ENCODE results near the gene TPPP. TPM values are rescaled to one million over a fixed set of nuclear protein-coding genes. Genes with fewer than 3 reads are reported as not detected.
A peak's percentile ranks its signal among the peaks of the same experiment; 100 is the strongest.
"Not testable (repeated sequence)": the region's sequence is repeated elsewhere in the genome, so short reads cannot be mapped to it uniquely, and the experiment has no call there.

TPPP gene
- total and polyA plus RNA-seq, 5 donors = 12.2 to 30.1 (median 18.7) TPM

GRCh38 chr5:716740-717139, 23.6 kb upstream of the TPPP start:
- H3K27ac ChIP-seq (ENCODE audit: low read length); H3K27me3 ChIP-seq (ENCODE audit: control insufficient read depth, insufficient read depth); DNase-seq; H3K4me3 ChIP-seq (ENCODE audit: low read length); H3K4me1 ChIP-seq (ENCODE audit: control insufficient read depth, insufficient read depth, low read length); intact Hi-C loops (cut with DNase I); H3K9me3 ChIP-seq (ENCODE audit: control insufficient read depth, low read length): not testable (repeated sequence)
- peak; percentile 38 to 50 for ATAC-seq
- WGBS = 58% methylated on average over 4 of the region's 4 CpGs

- H3K9me3 ChIP-seq (ENCODE audit: control insufficient read depth, low read length); DNase-seq; H3K27me3 ChIP-seq (ENCODE audit: control insufficient read depth, insufficient read depth); H3K4me3 ChIP-seq (ENCODE audit: low read length); H3K4me1 ChIP-seq (ENCODE audit: control insufficient read depth, insufficient read depth, low read length); H3K27ac ChIP-seq (ENCODE audit: low read length); intact Hi-C loops (cut with DNase I): not testable (repeated sequence)
- WGBS = 91% methylated on average over 4 of the region's 4 CpGs
- peak in 1 of 2 donors; percentile 25 for ATAC-seq
Observed at GRCh38 chr5:715636-716035, 22.5 kb upstream of the TPPP start.

- not testable (repeated sequence) for DNase-seq; H3K4me1 ChIP-seq (ENCODE audit: control insufficient read depth, insufficient read depth, low read length); H3K27me3 ChIP-seq (ENCODE audit: control insufficient read depth, insufficient read depth); ATAC-seq; H3K27ac ChIP-seq (ENCODE audit: low read length); H3K4me3 ChIP-seq (ENCODE audit: low read length); H3K9me3 ChIP-seq (ENCODE audit: control insufficient read depth, low read length)
- intact Hi-C loops (cut with DNase I) = loop anchor here in 1 of 4 donors (5.0 kb wide), 1 partner anchor 83 kb away; no protein-coding TSS in a partner anchor
- 56% methylated on average over 5 of the region's 8 CpGs for WGBS
Observed at GRCh38 chr5:714215-715118, 21.3 kb upstream of the TPPP start.

- H3K9me3 ChIP-seq (ENCODE audit: control insufficient read depth, low read length); DNase-seq; ATAC-seq; H3K27me3 ChIP-seq (ENCODE audit: control insufficient read depth, insufficient read depth); H3K4me1 ChIP-seq (ENCODE audit: control insufficient read depth, insufficient read depth, low read length); H3K27ac ChIP-seq (ENCODE audit: low read length); H3K4me3 ChIP-seq (ENCODE audit: low read length): not testable (repeated sequence)
- WGBS = 64% methylated on average over 2 of the region's 3 CpGs
- intact Hi-C loops (cut with DNase I) = loop anchor here in 1 of 4 donors (5.0 kb wide), 1 partner anchor 84 kb away; no protein-coding TSS in a partner anchor
Observed at GRCh38 chr5:713686-714085, 20.5 kb upstream of the TPPP start.

- WGBS = 92% methylated on average over 3 of the region's 3 CpGs
- H3K4me3 ChIP-seq (ENCODE audit: low read length); intact Hi-C loops (cut with DNase I); H3K27ac ChIP-seq (ENCODE audit: low read length); DNase-seq; H3K9me3 ChIP-seq (ENCODE audit: control insufficient read depth, low read length); H3K27me3 ChIP-seq (ENCODE audit: control insufficient read depth, insufficient read depth); H3K4me1 ChIP-seq (ENCODE audit: control insufficient read depth, insufficient read depth, low read length): not testable (repeated sequence)
- peak in 1 of 2 donors; percentile 73 for ATAC-seq
Observed at GRCh38 chr5:708848-709517, 15.8 kb upstream of the TPPP start.

GRCh38 chr5:708374-708773, 15.2 kb upstream of the TPPP start:
- H3K27me3 ChIP-seq (ENCODE audit: control insufficient read depth, insufficient read depth); H3K9me3 ChIP-seq (ENCODE audit: control insufficient read depth, low read length); H3K27ac ChIP-seq (ENCODE audit: low read length); H3K4me1 ChIP-seq (ENCODE audit: control insufficient read depth, insufficient read depth, low read length); H3K4me3 ChIP-seq (ENCODE audit: low read length); DNase-seq; intact Hi-C loops (cut with DNase I): not testable (repeated sequence)
- WGBS = 88% methylated on average over 4 of the region's 4 CpGs
- ATAC-seq = peak in 1 of 2 donors; percentile 15

- H3K27me3 ChIP-seq (ENCODE audit: control insufficient read depth, insufficient read depth); H3K4me3 ChIP-seq (ENCODE audit: low read length); intact Hi-C loops (cut with DNase I); H3K27ac ChIP-seq (ENCODE audit: low read length); ATAC-seq; H3K9me3 ChIP-seq (ENCODE audit: control insufficient read depth, low read length); H3K4me1 ChIP-seq (ENCODE audit: control insufficient read depth, insufficient read depth, low read length); DNase-seq: not testable (repeated sequence)
- WGBS = 74% methylated on average over 7 of the region's 7 CpGs
Observed at GRCh38 chr5:706127-706526, 13.0 kb upstream of the TPPP start.

GRCh38 chr5:696753-697702, 3.9 kb upstream of the TPPP start:
- not testable (repeated sequence) for H3K27ac ChIP-seq (ENCODE audit: low read length); H3K9me3 ChIP-seq (ENCODE audit: control insufficient read depth, low read length); H3K27me3 ChIP-seq (ENCODE audit: control insufficient read depth, insufficient read depth); ATAC-seq; H3K4me1 ChIP-seq (ENCODE audit: control insufficient read depth, insufficient read depth, low read length); H3K4me3 ChIP-seq (ENCODE audit: low read length)
- WGBS = 82% methylated on average over 16 of the region's 21 CpGs
- peak in 2 of 3 donors; percentile 54 to 68 for DNase-seq
- intact Hi-C loops (cut with DNase I) = loop anchor here in 2 of 4 donors (5.0 to 10.0 kb wide), 2 partner anchors 88 to 90 kb away; partner anchors contain the start of gene ZDHHC11B (in 1 of the 2)

GRCh38 chr5:696191-696590, 3.0 kb upstream of the TPPP start:
- 83% methylated on average over 5 of the region's 8 CpGs for WGBS
- DNase-seq = peak in 2 of 3 donors; percentile 12 to 32
- H3K9me3 ChIP-seq (ENCODE audit: control insufficient read depth, low read length); H3K4me1 ChIP-seq (ENCODE audit: control insufficient read depth, insufficient read depth, low read length); H3K27ac ChIP-seq (ENCODE audit: low read length); H3K4me3 ChIP-seq (ENCODE audit: low read length); H3K27me3 ChIP-seq (ENCODE audit: control insufficient read depth, insufficient read depth); ATAC-seq: not testable (repeated sequence)
- intact Hi-C loops (cut with DNase I) = loop anchor here in 2 of 4 donors (5.0 to 10.0 kb wide), 2 partner anchors 89 to 91 kb away; partner anchors contain the start of gene ZDHHC11B (in 1 of the 2)

GRCh38 chr5:695475-695874, 2.3 kb upstream of the TPPP start:
- not testable (repeated sequence) for ATAC-seq; H3K9me3 ChIP-seq (ENCODE audit: control insufficient read depth, low read length); H3K4me3 ChIP-seq (ENCODE audit: low read length); H3K27ac ChIP-seq (ENCODE audit: low read length); H3K4me1 ChIP-seq (ENCODE audit: control insufficient read depth, insufficient read depth, low read length); H3K27me3 ChIP-seq (ENCODE audit: control insufficient read depth, insufficient read depth)
- WGBS = 91% methylated on average over 9 of the region's 13 CpGs
- intact Hi-C loops (cut with DNase I) = loop anchor here in 2 of 4 donors (5.0 to 10.0 kb wide), 2 partner anchors 89 to 92 kb away; partner anchors contain the start of gene ZDHHC11B (in 1 of the 2)
- DNase-seq = peak in 2 of 3 donors; percentile 6 to 8

Data from right cardiac atrium (tissue), 5 donors.